Ishikawa (cell line): Measurements from ENCODE around the gene PRDM16.

ENCODE experiments used
- CEBPB ChIP-seq: IDR thresholded peaks from 2 replicates; pipeline ENCODE4 v1.6.1; 2012
- CREB1 ChIP-seq: IDR thresholded peaks from 2 replicates; pipeline ENCODE4 v1.6.1; 2012; ENCODE audit warnings: low read depth
- EGR1 ChIP-seq: IDR thresholded peaks from 2 replicates; pipeline ENCODE4 v1.6.1; 2012
- EP300 ChIP-seq: IDR thresholded peaks from 2 replicates; pipeline ENCODE4 v1.6.1; 2012; ENCODE audit warnings: borderline replicate concordance
- FOXM1 ChIP-seq: IDR thresholded peaks from 2 replicates; pipeline ENCODE4 v1.6.1; 2012; ENCODE audit warnings: low read depth, borderline replicate concordance
- MAX ChIP-seq: IDR thresholded peaks from 2 replicates; pipeline ENCODE4 v1.6.1; 2012
- NFIC ChIP-seq: IDR thresholded peaks from 2 replicates; pipeline ENCODE4 v1.6.1; 2012
- RAD21 ChIP-seq: IDR thresholded peaks from 2 replicates; pipeline ENCODE4 v1.6.1; 2012; ENCODE audit warnings: low read depth
- REST ChIP-seq: IDR thresholded peaks from 2 replicates; pipeline ENCODE4 v1.6.1; 2012; ENCODE audit warnings: low read depth, mild to moderate bottlenecking
- TAF1 ChIP-seq: IDR thresholded peaks from 2 replicates; pipeline ENCODE4 v1.6.1; 2012; ENCODE audit warnings: low read depth, mild to moderate bottlenecking
- TCF12 ChIP-seq: IDR thresholded peaks from 2 replicates; pipeline ENCODE4 v1.6.1; 2012; ENCODE audit warnings: low read depth
- TEAD4 ChIP-seq: IDR thresholded peaks from 2 replicates; pipeline ENCODE4 v1.6.1; 2012
- YY1 ChIP-seq: IDR thresholded peaks from 2 replicates; pipeline ENCODE4 v1.6.1; 2012; ENCODE audit warnings: low read depth
- ZBTB7A ChIP-seq: IDR thresholded peaks from 2 replicates; pipeline ENCODE4 v1.6.1; 2012; ENCODE audit warnings: low read depth
- TF ChIP-seq, protein P1 (sequence below): IDR thresholded peaks from 2 replicates; pipeline ENCODE4 v1.6.1; 2012

The PRDM16 gene

GRCh38 chr1:3282656-3283430, 213.8 kb downstream of the PRDM16 start:
- no peak for TF ChIP-seq NFIC
- TF ChIP-seq TCF12: no peak

DNA sequence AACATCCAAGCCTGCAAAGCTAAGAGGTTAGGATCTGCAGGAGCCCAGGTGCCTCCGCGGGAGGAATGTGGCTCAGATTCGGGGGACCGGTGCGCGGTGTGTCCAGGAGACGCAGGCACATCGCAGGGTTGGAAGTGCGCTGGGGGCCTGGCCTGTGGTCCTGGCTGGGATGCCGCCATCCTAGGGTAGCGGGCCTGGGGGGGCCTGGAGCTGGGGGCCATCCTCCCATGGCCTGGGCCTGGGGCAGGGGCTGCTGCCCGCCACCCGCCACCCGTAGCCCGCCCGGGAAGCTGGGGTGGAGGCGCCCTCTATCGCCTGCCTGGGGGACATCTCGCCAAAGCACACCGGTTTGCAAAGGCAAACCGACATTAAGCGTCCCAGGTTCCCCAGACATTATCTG, 214.8 kb downstream of the PRDM16 start:
- TF ChIP-seq TEAD4 (no peak), RAD21 (peak; percentile 56)
- TF ChIP-seq, protein P1, sequence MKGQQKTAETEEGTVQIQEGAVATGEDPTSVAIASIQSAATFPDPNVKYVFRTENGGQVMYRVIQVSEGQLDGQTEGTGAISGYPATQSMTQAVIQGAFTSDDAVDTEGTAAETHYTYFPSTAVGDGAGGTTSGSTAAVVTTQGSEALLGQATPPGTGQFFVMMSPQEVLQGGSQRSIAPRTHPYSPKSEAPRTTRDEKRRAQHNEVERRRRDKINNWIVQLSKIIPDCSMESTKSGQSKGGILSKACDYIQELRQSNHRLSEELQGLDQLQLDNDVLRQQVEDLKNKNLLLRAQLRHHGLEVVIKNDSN: no peak

- TF ChIP-seq EGR1: no peak
- no peak for TF ChIP-seq TAF1
- TF ChIP-seq TCF12: no peak
- TF ChIP-seq NFIC: no peak
- no peak for TF ChIP-seq YY1
- no peak for TF ChIP-seq CREB1
- TF ChIP-seq FOXM1: no peak
- TF ChIP-seq TEAD4: no peak
- no peak for TF ChIP-seq CEBPB
- no peak for TF ChIP-seq MAX
Measured at GRCh38 chr1:3284691-3285090, 215.7 kb downstream of the PRDM16 start.

DNA sequence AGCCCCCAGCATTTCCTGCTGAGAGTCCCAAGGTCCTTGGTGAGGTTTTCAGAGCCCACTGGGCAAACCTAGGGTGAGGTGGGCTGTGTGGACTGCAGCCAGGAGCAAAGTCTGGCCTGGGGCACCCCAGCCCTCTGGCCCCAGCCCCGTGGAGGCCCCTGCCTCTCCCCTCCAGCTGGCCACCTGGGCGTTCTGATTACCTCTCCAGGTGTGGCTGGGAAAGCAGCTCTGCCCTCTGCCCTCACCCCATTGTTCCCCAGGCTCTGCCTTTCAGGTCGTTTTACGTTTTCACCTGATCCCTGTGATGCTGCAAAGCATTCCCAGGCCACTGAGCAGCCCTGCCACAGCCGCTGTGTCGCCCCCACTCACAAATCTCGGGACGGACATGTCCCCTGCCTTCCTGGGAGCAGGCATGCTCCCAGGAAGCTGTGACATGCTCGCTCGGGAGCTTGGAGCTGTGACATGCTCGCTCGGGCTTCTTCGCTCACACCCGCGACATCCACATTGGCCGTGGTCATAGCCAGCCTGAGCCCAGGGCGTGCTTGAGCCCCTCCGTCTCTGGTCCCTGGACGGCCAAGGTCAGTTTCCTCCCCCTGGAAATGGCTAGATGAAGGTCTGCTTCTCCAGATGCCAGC, 216.2 kb downstream of the PRDM16 start:
- TF ChIP-seq, protein P1: no peak
- TF ChIP-seq EP300 (no peak), CREB1 (no peak), FOXM1 (no peak)

DNA sequence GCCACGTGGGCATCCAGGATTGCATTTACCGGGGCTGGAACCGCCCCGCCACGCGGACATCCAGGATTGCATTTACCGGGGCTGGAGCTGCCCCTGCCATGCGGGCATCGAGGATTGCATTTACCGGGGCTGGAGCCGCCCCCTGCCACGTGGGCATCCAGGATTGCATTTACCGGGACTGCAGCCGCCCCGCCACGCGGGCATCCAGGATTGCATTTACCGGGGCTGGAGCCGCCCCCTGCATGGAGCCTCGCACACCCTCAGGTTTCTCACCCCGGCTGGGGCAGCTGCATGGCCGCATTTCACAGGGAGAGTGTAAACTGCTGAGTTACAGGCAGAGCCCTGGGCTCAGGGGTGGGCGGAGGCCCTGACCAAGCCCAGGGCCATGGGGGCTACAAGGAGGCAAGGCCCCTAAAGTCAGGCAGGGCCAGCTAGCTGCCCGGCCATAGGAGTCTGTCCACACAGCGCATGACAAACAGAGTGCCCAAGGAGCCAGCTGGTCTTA, 218.7 kb downstream of the PRDM16 start:
- TF ChIP-seq ZBTB7A: no peak
- no peak for TF ChIP-seq EGR1
- TF ChIP-seq, protein P1: no peak
- TF ChIP-seq EP300: no peak
- no peak for TF ChIP-seq RAD21
- TF ChIP-seq NFIC: no peak
- TF ChIP-seq TAF1: no peak
- TF ChIP-seq MAX: no peak
- TF ChIP-seq CEBPB: no peak
- TF ChIP-seq REST: no peak
- no peak for TF ChIP-seq TEAD4

- TF ChIP-seq EGR1 (no peak), CREB1 (no peak), MAX (no peak), REST (no peak), ZBTB7A (no peak), FOXM1 (no peak), YY1 (no peak), EP300 (no peak), TCF12 (no peak), CEBPB (no peak), NFIC (no peak), RAD21 (no peak), TAF1 (no peak), TEAD4 (no peak)
- TF ChIP-seq, protein P1: no peak
Measured at GRCh38 chr1:3289502-3289901, 220.5 kb downstream of the PRDM16 start.
